ENCODE results near the gene MVB12B. TPM values are rescaled to one million over a fixed set of nuclear protein-coding genes. Genes with fewer than 3 reads are reported as not detected.

MVB12B gene
- total and polyA plus RNA-seq, 3 donors from 2014 or later: 13.6 to 30.7 (median 26.2) TPM

- no peaks in the 10 kb centered on the region for H3K36me3 ChIP-seq (ENCODE audit: low read depth, missing control alignments)
- WGBS, 2 donors: 91 to 93% methylated on average over 10 of the region's 10 CpGs
- no peak overlapping the region for H3K4me3 ChIP-seq
- DNase-seq: no peak
- H3K27ac ChIP-seq: no peak overlapping the region
- H3K27me3 ChIP-seq: no peaks in the 10 kb centered on the region
- H3K4me1 ChIP-seq: peaks cover 11% of the 10 kb centered on the region
- TF ChIP-seq POLR2A (IDR thresholded peaks at IDR 0.05): no peak
- TF ChIP-seq, protein P1, sequence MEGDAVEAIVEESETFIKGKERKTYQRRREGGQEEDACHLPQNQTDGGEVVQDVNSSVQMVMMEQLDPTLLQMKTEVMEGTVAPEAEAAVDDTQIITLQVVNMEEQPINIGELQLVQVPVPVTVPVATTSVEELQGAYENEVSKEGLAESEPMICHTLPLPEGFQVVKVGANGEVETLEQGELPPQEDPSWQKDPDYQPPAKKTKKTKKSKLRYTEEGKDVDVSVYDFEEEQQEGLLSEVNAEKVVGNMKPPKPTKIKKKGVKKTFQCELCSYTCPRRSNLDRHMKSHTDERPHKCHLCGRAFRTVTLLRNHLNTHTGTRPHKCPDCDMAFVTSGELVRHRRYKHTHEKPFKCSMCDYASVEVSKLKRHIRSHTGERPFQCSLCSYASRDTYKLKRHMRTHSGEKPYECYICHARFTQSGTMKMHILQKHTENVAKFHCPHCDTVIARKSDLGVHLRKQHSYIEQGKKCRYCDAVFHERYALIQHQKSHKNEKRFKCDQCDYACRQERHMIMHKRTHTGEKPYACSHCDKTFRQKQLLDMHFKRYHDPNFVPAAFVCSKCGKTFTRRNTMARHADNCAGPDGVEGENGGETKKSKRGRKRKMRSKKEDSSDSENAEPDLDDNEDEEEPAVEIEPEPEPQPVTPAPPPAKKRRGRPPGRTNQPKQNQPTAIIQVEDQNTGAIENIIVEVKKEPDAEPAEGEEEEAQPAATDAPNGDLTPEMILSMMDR (IDR thresholded peaks at IDR 0.05): no peak
- H3K9me3 ChIP-seq: no peaks in the 10 kb centered on the region
- intact Hi-C loops (cut with DNase I; ENCODE audit: low total_unique reads): loop anchor here (10.0 kb wide), 1 partner anchor 103 kb away; no protein-coding TSS in a partner anchor
Measured at GRCh38 chr9:126408004-126408403, 81.4 kb downstream of the MVB12B start.

DNA sequence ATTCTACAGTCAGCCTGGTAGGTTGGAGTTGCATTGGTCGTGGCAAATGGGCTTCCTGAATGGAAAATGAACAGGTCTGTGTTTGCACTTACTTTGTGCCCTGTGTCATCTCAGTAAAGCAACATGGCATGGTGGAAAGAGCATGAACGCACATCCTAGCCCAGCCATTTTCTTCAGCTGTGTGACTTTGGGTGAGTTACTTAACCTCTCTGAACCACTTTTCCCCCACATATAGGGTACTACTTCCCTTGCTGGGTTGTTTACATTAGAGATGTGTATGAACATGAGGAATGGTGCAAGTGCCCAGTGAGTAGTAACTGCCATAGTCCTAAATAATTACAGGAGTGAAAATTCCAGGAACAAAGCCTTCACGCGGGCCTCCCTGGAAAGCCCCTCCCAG is 83.6 kb downstream of the MVB12B start:
- Histone ChIP-seq H3K9me3 (no peaks in the 10 kb centered on the region), H3K4me1 (peaks cover 11% of the 10 kb centered on the region), H3K27me3 (no peaks in the 10 kb centered on the region), H3K27ac (no peak overlapping the region), H3K4me3 (no peak overlapping the region), H3K36me3 (ENCODE audit: low read depth, missing control alignments) (no peaks in the 10 kb centered on the region)
- WGBS, 2 donors: 95 to 96% methylated on average over 4 of the region's 4 CpGs
- intact Hi-C loops (cut with DNase I; ENCODE audit: low total_unique reads): no loop called here
- TF ChIP-seq, protein P1 (IDR thresholded peaks at IDR 0.05): no peak
- TF ChIP-seq POLR2A (IDR thresholded peaks at IDR 0.05): no peak
- no peak for DNase-seq

- H3K9me3 ChIP-seq: no peaks in the 10 kb centered on the region
- WGBS, 2 donors: 86 to 95% methylated on average over 12 of the region's 12 CpGs
- peaks cover 11% of the 10 kb centered on the region for H3K4me1 ChIP-seq
- H3K36me3 ChIP-seq (ENCODE audit: low read depth, missing control alignments): no peaks in the 10 kb centered on the region
- H3K4me3 ChIP-seq: no peak overlapping the region
- DNase-seq: no peak
- no peaks in the 10 kb centered on the region for H3K27me3 ChIP-seq
- no peak overlapping the region for H3K27ac ChIP-seq
- intact Hi-C loops (cut with DNase I; ENCODE audit: low total_unique reads): no loop called here
- TF ChIP-seq POLR2A (IDR thresholded peaks at IDR 0.05): no peak
- TF ChIP-seq, protein P1 (IDR thresholded peaks at IDR 0.05): no peak
Measured at GRCh38 chr9:126411225-126411947, 84.8 kb downstream of the MVB12B start.

GRCh38 chr9:126411948-126412284 is 85.3 kb downstream of the MVB12B start:
- 93 to 98% methylated on average over 6 of the region's 6 CpGs for WGBS, 2 donors
- Histone ChIP-seq H3K27ac (no peak overlapping the region), H3K9me3 (no peaks in the 10 kb centered on the region), H3K4me1 (peaks cover 7% of the 10 kb centered on the region), H3K4me3 (no peak overlapping the region), H3K27me3 (no peaks in the 10 kb centered on the region), H3K36me3 (ENCODE audit: low read depth, missing control alignments) (no peaks in the 10 kb centered on the region)
- TF ChIP-seq, protein P1 (IDR thresholded peaks at IDR 0.05): no peak
- no peak for TF ChIP-seq POLR2A (IDR thresholded peaks at IDR 0.05)
- intact Hi-C loops (cut with DNase I; ENCODE audit: low total_unique reads): no loop called here
- no peak for DNase-seq

DNA sequence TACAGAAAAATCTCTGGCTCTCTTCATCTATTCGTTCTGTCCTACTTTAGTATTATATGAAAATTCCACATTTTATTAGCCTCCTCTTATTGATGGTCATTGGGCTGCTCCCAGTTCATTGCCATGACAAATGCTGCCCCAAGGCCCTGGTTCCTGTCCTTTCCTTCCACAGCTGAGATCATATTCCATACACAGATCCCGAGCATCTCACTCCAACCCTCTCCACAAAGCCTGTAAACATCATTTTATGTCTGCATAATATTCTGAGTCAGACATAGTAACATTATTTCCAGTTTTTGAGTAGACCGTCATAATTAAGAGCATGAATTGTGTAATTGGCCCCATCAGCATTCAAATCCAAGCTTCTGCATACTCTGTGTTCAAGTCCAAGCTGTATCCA is 86.3 kb downstream of the MVB12B start:
- no peaks in the 10 kb centered on the region for H3K36me3 ChIP-seq (ENCODE audit: low read depth, missing control alignments)
- no peaks in the 10 kb centered on the region for H3K4me1 ChIP-seq
- no peak overlapping the region for H3K27ac ChIP-seq
- H3K27me3 ChIP-seq: no peaks in the 10 kb centered on the region
- TF ChIP-seq, protein P1 (IDR thresholded peaks at IDR 0.05): no peak
- TF ChIP-seq POLR2A (IDR thresholded peaks at IDR 0.05): no peak
- intact Hi-C loops (cut with DNase I; ENCODE audit: low total_unique reads): no loop called here
- no peak overlapping the region for H3K4me3 ChIP-seq
- no peak for DNase-seq
- no peaks in the 10 kb centered on the region for H3K9me3 ChIP-seq
- WGBS, 2 donors: 88 to 96% methylated on average over 3 of the region's 3 CpGs

Measured in testis (tissue), 3 donors.